NCI-H1694 treated with DMSO at 0.1 percent for 48 hours (cell line): ENCODE measurements around the gene CD82.
"Not testable (repeated sequence)": the region's sequence is repeated elsewhere in the genome, so short reads cannot be mapped to it uniquely, and the experiment has no call there.

Experiments
- DNase-seq: peaks from one replicate; lab custom pipeline; 2025; lab: John Stamatoyannopoulos, UW

The CD82 gene

DNA sequence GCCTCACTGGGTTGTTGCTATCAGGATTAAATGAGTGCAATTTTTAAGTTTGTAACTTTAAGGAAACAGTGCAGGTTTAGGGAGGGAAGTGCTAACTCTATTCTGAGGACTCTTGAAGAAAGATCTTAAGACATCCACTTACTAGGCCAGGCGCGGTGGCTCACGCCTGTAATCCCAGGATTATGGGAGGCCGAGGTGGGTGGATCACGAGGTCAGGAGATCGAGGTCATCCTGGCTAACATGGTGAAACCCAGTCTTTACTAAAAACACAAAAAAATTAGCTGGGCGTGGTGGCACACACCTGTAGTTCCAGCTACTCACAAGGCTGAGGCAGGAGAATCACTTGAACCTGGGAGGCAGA, 5.5 kb upstream of the CD82 start:
- not testable (repeated sequence) for DNase-seq

DNA sequence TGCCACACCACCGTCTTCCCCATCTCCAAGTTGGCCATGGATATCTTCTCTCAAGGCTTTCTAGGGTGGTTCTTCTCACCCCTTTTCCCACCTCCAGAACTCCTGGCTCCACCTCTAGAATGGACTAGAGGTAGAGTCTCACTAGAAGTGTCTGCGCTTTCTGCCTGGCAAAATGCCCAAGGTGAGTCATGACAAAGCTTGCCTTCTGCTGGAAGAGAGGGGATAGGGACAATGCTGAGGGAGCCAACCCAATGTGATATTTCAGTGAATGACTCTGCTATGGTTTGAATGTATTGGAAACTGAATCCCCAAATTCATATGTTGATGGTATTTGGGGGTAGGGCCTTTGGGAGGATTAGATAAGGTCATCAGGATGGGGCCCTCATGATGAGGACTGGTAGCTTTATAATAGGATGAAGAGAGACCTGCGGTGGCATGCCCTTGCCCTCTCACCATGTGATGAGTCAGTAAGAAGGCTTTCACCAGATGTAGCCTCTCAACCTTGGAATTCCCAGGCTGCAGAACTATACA, 4.1 kb upstream of the CD82 start:
- no peak for DNase-seq

DNA sequence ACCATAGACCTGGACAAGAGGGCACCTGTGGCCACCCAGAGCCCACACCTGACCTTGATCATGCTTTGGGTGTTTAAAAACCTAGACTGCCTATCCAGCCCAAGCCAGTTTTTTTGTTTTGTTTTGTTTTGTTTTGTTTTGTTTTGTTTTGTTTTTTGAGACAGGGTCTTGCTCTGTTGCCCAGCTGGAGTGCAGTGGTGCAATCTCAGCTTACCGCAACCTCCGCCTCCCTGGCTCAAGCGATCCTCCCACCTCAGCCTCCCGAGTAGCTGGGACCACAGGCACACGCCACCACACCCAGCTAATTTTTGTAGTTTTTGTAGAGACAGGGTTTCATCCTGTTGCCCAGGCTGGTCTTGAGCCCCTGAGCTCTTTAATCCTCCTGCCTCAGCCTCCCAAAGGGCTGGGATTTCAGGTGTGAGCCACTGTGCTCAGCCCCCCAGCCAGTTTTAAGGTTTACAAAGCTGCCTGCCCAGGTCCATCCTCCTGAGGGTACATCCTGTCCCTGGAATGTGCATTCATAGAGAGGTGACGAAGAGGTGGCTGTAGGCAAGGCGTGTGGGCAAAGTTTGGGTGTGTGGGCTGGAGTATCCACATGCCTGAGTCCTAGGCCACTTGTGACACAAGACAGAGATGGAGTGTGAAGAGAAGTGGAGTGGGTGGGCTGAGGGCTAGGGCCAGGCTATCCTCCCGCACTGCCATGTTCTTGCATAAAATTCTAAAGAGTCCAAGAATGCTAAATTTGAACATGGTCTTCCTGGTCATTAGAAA, 3.3 kb upstream of the CD82 start:
- no peak for DNase-seq

DNA sequence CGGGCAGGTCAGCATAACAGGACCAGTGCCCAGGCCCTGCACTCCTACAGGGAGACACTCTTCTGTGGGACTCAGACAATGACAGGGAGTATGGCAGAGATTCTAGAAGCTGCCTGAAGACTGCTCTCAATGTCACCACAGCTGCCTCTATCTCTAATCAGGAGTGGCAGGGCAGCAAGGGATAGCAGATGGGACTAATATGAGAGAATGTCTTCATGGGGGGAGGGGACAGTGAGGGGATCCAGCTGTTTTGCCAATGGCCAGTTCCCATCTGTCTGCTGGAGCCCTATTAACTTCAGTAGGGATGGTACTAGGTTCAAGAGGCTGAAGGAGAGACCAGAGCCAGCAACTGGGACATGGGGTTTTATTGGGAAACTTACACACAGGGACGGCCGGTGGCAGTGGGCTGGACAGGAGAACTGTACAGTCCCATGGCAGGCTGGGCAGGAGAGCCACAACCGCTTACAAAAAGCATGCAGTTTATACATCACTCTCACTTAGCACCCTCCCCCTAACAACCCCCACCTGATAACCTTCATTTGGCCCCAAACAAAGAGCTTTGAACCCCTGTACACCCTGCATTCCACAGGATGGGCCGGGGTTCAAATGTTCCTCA, 2.5 kb upstream of the CD82 start:
- DNase-seq: no peak

DNA sequence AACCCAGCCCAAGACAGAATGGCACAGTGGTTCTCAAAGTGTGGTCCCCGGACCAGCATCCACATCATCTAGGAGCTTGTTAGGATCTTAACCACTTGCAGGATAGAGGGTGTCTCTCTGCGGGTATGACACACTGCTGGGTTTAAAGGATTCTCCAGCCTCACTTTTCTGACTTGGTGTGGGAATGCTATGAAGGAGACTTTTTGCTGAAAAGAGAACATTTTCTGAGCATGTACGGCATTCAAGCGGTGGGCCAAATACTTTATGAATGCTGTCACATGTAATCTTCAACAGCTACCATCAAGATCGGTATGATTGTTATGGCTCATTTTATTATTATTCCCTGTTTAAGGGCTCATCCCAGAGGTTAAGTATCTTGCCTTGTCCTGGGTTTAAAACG, 1.8 kb upstream of the CD82 start:
- no peak for DNase-seq

DNA sequence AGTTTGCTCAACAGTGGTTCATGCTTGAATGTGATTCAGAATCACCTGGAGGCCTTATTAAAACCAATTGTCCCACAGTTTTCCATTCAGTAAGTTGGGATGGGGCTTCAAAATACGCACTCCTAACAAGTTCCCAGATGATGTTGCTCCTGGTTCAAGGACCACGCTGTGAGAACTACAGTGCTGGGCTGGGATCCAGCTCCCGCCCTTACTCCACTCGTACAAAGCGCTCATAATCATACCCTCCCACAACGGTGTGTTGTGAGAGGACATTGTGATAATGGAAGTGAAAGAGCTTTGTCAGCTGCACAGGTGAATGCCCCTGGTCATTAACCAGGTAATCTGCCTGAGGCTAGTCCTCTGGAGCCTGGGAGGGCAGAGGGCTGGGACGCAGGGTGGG, 1.3 kb upstream of the CD82 start:
- no peak for DNase-seq

DNA sequence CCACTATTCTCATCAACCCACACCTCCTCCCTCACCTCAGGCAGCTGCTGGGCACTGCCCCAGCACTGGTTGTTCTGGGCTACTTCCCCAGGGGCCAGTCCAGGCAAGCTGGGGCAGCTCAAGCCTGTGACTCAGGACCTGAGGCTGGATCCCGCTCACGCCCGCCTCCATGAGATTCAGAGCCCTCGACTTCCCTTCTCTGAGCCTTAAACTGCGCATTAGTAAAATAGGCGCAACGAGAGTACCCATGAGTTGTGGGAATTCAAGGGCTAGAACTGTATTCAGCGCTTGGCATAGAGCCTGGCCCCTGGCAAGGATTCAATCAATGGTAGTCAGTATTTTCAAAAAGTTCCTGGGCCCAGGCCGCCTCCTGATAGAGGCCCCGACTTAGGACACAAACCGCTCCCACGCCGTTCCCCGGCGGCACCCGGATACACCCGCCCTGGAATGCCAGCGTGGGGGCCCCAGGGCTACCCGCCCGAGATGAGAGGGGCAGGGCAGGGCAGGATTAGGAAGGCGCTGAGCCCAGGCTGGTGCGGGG, 723 bp upstream of the CD82 start:
- DNase-seq: peak; percentile 81

DNA sequence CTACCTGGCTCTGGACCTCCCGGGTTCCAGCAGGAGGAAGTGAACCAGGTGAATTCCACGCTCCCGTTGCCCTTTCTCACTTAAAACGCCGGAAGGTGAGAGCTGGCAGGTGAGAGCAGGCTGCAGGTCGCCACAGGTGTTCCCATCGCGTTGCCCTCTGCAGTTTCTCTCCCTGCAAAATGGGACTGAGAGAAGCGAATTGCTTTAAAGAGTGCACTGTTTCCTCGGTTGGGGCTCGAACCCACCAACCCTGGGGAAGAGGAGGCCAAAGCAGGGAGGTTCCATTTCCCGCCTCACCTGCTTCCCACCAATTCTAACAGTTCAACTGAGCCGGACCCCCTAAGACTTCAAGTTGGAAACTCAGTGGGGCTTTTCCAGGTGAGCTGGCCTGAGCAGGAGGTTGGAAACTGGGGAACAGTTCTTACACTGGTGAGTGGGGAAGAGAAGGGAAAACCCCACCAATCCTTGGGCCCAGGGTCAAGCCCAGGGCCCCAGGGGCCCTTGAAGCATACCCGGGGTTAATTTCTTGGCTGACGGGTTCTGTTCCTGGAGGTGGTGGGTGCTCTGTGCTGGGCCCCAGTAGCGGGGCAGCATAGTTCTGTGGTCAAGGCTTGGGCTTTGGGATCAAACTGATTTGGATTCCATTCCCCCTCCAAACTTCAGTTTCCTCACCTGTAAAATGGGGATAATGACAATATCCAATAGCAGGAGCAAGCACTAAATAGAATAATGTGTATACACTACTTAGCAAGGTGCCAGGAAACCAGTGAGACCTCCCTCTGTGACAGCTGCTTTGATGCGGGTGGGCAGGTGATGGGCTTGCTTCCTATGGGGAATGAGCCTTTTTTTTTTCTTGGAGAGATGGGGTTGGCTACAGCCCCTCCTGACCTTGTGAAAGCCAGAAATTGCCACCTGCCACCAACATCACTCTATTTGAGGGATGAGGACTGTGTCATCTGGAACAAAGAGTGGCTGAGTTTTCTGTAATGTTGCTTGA, 788 bp downstream of the CD82 start:
- DNase-seq: no peak

DNA sequence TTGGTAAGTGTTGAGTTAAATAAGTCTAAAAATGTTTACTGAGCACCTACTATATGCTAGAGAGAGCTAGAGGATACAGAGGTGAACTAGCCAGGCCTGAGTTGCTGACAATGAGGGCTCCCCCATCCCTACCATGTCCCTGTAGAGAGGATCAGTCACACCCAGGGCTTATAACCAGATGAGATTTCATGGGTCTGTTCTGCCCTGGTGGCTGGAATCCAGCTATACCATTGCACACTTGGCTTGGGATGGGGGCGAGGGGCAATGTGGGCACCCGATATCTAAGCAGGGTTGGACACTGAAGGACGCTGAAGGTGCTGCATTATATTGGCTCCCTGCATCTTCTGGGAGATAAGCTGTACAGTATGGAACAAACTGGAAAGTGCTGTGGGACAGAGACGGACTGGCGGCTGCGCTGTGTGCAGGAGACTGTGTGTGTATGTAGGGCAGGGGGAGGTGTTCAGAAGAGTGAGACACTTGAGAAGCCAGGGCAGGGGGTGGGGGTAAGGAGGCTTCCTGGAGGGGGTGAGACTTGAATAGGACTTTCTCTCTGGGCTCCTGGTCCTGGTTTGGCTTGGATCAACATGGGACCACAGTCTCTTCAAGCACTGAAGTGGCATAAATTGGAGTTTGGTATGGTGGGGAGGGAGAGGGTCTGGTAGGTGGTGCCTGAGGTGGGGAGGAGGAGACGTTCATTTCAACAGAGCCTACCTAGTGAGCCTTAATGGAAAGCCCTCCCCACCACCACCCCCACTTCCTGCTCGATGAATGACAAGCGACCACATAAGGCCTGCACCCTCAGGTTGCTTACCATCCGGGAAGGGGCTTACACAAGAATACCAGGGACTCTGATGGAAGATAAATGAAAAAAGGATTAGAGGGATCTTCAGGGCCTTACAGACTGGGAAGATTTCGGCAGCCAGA, 1.8 kb downstream of the CD82 start:
- no peak for DNase-seq

DNA sequence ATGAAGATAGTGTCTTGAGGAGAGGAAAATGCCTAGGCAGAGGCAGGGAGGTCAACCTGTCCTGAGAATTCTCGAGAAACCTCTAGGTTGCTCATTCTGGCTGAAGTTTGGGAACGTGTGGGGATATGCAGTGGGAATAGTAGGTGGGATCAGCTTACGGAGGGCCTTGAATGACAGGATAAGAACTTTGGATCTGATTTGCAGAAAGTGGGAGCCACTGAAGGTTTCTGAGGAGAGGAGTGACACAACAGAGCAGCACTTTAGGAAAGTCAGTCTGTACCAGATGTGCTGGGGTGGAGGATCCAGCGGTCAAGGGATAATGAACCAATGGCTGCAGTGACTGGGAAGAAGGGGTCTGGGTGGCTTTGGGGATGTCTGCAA, 2.4 kb downstream of the CD82 start:
- DNase-seq: no peak

DNA sequence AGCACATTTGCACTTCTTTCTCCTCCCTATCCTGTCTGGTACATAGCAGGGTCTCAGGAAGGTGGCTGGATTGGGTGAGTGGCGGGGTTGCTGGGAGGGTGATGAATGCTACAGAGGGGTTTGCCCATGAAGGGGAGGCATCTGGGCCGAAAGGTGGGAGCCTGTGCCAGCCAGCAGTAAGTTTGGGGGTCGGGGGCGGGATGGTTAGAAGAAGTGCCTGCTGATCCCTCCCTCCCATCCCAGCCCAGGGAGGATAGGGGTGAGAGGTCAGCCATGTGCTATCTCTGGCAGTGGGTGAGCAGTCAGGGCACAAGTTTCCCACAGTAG, 2.8 kb downstream of the CD82 start:
- DNase-seq: no peak

DNA sequence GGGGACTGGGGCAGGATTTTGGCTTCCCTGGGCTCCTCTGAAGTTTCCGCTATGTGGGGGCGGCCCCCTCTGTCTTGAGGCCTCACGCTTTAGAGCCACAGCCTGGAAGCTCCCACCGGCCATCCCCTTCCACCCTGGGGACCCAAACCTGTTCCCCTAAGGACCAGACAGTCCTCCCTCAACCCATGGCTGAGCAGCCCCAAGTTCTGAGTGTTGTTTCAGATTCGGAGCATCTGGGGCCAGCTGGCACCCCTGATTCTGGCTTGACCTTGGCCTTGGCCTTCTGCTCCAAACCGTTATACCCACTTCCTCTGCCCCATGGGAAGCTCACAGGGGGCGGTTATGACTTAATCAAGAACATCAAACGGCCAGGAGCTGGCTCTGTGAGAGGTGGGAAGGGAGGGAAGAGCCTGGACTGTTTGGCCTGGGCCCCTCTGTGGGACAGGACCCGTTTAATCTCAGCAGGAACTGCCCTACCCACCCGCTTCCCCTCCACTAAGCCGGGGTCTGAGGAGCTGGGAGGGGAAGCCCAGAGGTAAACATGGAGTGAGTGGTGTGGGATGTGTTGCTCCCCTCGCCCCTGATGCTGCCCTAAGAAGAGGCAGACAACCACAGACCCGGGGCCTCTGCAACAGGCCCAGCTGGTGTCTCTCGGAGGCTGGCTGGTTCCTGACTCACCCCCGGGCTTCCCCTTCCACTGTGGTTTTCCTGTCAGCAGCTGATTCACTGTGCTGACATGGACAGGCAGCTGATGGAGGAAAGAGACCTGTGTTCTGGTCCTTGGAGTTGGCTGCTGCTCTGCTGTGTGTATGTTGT, 3.4 kb downstream of the CD82 start:
- no peak for DNase-seq

DNA sequence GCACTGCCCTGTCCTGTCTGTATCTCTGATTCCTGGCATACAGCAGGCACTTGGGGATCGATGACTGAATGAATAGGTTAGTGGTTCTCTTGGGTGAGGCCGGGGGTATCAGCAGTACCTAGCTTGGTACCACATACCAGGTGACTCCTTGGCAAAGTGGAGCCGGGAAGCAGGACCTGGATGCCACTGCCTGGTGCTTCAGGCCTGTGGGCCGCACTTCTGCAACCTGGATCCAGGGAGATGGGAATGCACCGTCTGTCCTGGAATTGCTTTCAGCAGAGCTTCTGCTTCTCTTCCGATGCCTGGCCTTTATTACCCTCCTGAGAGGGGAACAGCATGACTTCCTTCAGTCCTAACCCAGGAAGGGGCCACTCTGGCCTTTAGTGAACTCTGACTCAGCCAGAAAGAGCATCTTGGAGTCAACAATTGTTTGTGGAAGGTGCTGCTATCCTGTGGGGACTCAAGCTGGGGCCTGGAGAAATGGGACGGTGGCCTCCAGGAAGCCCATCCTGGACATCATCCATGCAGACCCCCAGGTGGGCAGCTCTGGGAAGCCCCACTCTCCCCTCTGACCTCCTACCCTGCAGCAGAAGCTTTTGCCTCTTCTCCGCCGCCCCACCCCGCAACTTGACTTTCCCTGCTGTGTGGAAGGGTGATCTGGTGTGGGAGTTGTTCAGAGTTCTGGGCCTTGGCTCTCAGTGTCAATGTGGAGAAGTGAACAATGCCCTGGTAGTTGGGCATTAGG, 5.1 kb downstream of the CD82 start:
- DNase-seq: no peak

DNA sequence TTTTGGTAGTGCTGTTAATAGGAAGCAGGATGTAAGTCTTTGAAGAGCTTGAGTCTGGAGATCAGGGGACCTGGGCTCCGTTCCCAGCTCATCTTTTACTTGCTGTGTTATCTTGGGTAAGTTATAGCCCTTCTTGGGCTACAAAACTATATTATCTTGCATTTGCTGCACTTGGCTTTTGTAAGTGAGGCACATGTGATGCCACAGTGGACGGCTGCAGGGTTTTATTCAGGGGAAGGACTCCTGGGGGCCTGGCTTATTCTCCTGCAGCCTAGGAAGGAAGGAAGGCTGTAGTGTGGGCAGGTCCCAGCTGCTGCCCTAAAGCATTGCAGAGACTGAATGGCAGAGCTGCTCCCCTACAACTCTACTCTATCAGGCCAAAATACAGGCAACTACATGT, 6.4 kb downstream of the CD82 start:
- no peak for DNase-seq

DNA sequence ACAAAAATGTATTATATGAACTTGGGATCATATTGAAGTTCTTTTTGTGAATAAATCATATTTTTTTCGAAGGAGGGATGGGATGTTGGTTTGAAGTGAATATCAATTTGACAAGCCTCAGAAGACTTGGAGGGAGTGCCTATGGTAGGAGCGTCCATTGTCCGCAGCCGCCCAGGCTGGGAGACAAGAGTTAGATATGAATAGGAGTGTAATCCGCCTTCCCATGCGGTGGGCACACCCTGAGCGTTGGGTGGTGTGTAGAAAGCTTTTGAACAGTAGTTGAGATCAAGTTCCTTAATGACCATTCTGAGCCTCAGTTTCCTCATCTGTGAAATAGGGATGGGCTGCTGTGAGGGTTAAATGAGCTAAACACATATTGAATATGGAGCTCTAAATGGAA, 7.0 kb downstream of the CD82 start:
- DNase-seq: no peak

DNA sequence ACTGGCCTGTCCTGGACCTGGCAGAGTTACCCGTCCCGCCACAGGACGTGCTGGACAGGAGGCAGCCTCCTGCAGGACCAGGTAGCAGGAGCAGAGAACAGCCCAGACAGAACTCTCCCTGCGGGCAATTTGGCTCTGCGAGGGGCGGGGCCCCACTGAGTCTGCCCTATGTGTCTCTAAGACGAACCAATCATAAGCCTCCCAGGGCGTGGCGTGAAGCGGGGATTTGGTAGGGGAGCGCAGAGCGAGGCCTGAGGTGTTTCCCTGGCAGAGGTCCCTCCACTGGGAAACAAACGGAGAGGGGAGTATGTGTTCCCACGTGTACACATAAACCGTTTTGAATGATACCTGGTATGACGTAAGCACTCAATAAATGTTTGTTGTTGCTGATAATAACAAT, 7.4 kb downstream of the CD82 start:
- no peak for DNase-seq

DNA sequence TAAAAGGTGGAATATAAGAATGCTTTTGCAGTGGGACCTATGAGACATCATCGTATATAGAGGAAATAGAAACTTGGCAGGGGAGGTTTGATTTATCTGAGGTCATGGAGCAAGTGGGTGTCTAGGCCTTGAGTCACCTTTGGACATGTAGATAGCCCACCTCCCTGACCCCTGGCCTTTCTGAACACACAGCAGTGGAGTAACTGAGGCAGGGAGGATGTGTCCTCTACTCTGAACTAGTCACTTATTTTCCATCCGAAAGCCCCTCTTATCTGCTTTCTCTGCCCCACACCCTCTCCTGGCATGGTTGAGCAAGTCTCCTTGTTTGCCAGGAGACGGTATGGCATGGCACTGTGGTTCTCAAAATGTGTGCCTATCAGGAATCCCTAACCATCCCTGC, 7.9 kb downstream of the CD82 start:
- DNase-seq: no peak

DNA sequence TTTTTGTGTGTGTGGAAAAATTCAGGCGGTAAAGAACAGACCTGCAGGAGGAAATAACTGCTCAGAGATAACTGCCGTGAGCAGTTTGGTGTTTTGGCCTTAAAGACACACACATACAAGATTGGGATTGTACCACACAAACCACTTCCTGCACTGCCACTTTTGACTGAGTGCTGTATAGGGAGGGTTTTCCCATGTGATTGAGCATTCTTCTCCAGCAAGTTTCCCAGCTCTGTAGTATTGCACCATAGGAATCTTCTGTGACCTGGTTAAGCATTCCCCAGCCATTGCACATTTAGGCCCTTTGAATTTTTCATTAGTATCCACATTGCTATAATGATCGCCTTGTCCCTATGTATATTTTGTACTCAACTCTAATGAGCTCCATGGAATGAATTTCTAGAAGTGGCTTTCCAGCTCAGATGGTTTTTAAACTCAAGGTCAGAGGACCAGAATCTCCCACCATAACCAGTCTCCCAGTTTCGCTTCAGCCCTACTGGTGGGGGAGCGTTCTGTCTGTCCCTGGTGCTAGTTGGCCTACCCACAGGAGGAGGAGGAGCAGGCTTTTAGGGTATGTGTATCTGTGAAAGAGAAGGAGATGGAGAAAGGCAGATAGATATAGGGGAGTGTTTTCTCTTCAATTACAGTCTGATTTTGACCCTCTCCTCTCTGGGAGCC, 9.3 kb downstream of the CD82 start:
- DNase-seq: no peak

DNA sequence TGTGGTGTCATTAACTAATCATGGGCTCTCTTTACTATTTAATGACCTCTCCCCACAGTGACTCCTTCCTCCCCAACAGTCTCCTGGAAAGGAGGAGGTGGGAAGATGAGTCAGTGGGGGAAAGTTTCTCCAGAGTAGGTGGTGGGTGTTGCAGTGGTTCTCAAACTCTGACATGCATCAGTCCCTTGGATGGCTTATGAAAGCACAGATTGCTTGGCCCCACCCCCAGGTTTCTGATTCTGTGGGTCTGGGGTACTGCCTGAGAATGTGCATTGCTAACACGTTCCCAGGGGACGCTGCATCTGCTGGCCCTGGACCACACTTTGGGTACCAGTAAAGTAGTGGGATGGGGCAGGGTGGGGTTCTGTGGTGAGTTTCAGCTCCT, 9.8 kb downstream of the CD82 start:
- no peak for DNase-seq
